Right renal cortex interstitium (tissue), 3 donors: Measurements from ENCODE around the gene WDR18. TPM values are rescaled to one million over a fixed set of nuclear protein-coding genes. Genes with fewer than 3 reads are reported as not detected.

Experiments
- DNase-seq, 3 donors: peaks; one replicate each; pipeline ENCODE4 v3.0.0-alpha.2; 2013; ENCODE audit warnings: low read depth in 3 of 3, low spot score in 2 of 3
- polyA plus RNA-seq, 3 donors: library from polyadenylated mRNA; unstranded; fragments of 120-200 nt; gene quantifications; one replicate each; pipeline ENCODE4 v1.2.1, GENCODE V29; 2013; ENCODE audit not compliant: insufficient read length in 3 of 3

WDR18 gene
- polyA plus RNA-seq, 3 donors, result 31.1 to 34.6 (median 34.3) TPM

DNA sequence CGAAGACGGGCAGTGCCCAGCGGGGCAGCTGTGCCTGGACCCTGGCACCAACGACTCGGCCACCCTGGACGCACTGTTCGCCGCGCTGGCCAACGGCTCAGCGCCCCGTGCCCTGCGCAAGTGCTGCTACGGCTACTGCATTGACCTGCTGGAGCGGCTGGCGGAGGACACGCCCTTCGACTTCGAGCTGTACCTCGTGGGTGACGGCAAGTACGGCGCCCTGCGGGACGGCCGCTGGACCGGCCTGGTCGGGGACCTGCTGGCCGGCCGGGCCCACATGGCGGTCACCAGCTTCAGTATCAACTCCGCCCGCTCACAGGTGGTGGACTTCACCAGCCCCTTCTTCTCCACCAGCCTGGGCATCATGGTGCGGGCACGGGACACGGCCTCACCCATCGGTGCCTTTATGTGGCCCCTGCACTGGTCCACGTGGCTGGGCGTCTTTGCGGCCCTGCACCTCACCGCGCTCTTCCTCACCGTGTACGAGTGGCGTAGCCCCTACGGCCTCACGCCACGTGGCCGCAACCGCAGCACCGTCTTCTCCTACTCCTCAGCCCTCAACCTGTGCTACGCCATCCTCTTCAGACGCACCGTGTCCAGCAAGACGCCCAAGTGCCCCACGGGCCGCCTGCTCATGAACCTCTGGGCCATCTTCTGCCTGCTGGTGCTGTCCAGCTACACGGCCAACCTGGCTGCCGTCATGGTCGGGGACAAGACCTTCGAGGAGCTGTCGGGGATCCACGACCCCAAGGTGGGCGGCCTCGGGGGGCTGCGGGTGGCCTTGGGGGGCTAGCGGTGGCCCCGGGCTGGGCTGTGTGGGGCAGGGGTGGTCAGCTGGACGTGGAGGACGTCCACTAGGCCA lies 20.9 kb downstream of the WDR18 start:
- DNase-seq, result no peak

DNA sequence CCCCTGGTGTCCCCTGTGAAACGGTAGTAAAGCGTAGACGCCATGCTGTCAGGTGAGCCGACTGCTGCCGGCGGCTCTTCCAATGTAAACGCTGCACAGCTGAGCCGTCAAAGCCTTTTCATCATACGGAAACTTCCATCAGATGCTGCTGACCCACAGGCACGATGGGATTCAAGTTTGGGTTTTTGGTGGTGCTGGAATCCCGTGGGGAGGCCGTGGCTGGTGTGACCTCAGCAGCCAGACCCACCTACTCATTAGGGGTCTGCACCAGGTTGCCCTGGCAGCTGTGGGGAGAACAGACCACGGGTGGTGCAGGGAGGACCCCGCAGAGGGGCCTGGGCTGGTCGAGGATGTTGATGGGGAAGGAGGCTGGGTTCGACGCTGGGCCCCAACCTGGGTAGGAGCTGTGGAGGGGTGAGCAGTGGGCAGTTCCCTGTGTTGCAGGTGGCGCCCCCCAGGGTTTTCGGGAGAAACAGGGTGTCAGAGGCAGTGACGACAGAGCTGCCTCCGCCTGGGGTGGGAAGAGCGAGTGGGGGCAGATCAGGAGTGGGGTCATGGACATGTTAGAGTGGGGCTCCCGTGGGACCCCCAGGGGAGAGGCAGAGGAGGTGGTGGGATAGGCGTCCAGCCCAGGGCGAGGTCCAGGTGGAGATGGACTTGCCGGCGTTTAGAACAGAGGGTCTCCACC lies 22.7 kb downstream of the WDR18 start:
- no peak for DNase-seq

DNA sequence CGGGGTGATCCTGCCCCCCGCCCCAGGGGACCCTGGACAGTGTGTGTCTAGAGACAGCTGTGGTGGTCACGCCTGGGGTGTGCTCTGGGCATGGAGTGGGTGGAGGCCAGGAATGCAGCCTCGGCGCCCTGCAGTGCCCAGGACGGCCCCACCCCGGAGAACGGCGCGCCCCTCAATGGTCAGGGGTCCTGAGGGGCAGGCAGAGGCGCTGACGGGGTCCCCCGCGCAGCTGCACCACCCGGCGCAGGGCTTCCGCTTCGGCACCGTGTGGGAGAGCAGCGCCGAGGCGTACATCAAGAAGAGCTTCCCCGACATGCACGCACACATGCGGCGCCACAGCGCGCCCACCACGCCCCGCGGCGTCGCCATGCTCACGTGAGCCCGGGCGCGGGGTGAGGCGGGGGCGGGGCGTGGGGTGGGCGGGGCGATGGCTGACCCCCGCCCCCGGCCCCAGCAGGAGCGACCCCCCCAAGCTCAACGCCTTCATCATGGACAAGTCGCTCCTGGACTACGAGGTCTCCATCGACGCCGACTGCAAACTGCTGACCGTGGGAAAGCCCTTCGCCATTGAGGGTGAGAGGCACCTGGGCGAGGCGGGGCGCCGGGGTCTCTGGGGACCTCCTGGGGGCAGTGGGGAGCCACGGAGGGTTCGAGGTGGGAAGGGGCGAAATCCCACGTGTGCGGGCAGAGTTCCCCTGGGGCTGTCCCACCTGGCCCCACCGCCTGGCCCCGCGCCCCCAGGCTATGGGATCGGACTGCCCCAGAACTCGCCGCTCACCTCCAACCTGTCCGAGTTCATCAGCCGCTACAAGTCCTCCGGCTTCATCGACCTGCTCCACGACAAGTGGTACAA lies 23.5 kb downstream of the WDR18 start:
- no peak for DNase-seq

DNA sequence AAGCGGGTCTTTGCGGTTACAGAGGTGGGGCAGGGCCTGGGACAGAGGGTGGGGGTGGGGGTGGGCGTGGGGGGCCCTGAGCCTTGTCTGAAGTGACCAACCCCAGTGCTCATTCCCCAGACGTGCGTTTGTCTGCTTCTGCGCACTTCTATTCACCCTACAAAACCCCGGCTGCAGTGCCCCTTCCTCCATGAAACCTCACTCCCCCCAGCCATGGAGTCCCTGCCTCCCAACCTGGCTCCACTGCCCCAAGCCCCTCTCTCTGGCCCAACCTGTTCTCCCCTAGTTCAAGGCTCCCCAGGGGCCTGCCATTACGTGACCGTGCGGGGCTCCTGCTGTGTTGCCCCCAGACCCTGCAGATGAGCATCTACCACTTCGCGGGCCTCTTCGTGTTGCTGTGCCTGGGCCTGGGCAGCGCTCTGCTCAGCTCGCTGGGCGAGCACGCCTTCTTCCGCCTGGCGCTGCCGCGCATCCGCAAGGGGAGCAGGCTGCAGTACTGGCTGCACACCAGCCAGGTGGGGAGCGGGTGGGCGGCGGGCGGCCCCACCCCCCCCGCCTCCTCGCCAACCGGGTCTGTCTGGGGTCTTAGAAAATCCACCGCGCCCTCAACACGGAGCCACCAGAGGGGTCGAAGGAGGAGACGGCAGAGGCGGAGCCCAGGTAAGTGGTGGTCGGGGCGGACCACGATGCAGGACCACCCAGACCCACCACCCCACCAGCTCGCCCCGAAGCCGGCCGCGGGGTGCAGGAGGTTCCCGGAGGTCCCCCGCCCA lies 24.3 kb downstream of the WDR18 start:
- DNase-seq, result no peak

DNA sequence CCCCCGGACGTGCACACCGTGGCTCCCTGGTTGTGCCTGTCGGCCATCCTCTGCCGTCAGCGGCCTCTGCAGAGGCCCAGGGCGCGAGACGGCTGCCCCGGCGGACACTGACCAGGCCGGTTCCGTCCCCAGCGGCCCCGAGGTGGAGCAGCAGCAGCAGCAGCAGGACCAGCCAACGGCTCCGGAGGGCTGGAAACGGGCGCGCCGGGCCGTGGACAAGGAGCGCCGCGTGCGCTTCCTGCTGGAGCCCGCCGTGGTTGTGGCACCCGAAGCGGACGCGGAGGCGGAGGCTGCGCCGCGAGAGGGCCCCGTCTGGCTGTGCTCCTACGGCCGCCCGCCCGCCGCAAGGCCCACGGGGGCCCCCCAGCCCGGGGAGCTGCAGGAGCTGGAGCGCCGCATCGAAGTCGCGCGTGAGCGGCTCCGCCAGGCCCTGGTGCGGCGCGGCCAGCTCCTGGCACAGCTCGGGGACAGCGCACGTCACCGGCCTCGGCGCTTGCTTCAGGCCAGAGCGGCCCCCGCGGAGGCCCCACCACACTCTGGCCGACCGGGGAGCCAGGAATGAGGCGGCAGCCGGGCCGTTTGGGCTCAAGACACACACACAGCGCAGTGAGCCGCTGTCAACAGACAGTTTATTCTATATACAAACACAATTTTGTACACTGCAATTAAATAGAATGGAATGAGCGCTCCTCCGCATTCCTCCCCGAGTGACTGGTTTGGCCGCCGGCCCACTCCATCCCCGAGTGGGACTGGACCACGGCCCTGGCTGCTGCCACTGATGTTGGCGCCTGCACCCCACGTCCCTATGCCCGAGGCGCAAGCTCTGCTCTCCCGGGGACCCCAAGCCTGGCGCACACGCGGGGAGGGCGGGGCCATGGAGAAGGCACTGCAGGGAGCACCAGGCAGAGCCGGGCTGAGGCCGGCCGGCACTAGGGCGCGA lies 25.2 kb downstream of the WDR18 start:
- DNase-seq, result no peak

DNA sequence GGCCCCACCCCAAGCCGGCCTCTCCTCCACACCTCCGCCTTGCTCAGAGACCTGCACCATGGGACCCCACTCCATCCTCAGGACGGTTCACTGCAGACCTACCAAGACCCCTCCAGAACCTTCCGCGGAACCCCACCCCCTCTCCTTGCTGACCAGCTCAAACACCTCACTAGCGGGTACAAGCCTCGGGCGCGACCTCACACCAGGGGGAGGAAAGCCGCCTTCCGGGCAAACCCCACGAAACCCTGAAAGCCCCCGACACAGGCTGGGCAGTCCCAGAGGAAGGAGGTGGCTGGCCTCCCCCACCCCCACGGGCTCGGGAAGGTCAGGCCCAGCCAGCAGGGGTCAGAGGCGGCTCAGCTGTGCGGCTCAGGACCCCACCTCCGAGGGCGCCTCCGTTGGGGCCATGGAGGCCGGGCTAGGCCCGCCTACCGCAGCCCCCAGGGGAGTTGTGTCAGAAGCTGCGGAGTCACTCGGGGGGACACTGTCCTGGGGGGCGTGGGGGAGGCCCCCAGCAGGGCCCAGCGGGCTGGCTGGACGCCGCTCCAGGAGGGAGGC lies 25.9 kb downstream of the WDR18 start:
- DNase-seq, result no peak

DNA sequence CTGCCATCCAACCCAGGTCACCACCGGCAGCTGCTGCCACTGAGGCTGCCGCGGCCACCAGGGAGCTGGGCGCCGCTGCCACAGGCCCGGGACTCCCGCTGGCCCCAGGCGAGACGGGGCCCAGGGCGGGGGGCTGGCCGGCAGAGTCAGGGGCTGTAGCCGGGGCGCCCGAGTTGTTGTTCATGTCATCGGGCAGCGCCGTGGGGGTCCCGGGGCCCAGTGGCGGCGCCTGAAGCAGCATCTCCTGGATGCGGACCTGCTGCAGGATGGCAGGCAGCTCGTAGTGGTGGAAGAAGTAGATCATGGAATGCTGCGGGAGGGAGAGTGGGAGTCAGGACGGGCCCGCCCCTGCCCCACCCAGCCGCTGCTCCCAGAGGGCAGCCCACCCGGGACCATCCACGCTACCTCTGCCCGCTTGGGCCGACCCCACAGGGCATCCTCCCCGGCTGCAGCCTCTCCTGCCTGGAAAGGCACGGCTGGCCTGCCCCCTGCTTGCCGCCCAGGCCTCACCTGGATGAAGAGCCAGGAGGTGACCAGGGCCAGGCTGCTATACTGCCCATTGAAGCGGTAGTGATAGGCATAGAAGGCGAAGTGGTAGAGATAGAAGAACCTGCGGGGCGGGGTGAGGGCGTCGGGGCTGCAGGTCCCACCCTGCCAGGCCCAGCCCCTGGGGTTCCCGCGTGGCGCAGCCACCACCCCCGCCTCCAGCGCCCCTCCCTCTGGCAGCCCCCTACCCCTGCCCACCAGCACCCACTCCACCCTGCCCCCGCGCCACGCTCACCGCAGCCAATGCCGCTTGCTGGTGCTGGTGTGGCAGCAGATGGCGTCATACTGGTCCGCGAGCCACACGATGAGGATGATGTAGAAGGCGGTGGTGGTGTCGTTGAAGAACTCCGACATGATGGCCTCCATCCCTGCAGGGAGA lies 26.7 kb downstream of the WDR18 start:
- DNase-seq, result no peak

DNA sequence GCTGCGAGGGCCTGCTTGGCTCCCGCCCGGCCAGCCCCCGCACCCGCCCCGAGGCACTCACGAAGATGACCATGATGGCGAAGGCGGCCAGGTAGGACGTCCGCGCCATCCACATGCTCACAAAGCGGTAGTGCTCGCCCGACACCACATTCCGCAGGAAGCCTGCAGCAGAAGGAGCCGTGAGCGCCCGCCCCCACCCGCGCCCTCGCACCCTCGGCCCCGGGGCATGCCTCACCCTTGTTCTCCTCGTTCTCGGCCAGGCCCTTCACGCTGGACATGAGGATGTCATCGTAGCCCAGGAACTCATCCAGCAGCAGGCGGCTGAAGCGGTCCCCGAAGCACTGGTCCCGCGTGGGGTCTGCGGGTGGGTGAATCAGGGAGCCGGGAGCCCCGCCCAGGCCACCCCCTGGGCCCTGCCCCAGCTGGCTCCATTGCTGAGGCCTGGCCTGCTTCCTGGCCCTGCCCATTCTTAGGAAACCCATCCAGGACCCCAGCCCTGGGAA lies 27.7 kb downstream of the WDR18 start:
- no peak for DNase-seq

DNA sequence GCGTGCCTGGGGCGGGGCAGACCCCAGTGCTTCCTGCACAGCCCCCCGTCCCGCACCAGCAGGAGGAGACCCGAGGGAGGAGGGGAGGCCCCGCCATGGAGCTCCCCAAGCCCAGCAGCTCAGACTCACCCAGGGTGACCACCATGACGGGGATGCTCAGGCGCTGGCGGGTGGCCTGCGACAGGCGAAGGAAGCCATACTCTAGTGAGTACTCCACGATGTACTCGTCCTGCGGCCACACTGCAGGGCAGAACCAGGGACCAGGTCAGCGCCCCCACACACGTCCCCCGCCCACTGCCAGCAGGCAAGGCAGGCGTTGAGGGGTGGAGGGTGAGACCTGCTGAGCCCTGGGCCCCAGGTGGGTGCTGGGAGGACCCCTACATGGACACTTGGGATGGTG lies 28.2 kb downstream of the WDR18 start:
- DNase-seq, result no peak

DNA sequence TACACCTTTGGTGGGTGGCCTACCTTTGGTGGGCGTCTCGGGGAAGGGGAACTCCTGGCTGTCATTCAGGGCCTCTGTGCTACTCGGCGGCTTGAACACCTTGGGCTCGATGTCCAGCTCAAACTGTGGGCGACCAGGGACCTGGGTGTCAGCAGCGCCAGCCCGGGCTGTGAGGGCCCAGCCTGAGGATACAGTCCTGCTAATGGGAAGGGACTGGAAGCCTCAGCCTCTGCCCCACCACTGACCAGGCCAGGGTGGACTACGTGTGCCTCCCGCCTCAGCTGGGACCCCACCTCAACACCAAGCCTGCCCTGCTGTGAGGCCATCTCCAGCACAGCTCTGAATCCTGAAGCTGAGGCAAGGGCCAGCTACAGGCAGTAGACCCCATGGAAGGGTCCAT lies 29.1 kb downstream of the WDR18 start:
- DNase-seq, result no peak

DNA sequence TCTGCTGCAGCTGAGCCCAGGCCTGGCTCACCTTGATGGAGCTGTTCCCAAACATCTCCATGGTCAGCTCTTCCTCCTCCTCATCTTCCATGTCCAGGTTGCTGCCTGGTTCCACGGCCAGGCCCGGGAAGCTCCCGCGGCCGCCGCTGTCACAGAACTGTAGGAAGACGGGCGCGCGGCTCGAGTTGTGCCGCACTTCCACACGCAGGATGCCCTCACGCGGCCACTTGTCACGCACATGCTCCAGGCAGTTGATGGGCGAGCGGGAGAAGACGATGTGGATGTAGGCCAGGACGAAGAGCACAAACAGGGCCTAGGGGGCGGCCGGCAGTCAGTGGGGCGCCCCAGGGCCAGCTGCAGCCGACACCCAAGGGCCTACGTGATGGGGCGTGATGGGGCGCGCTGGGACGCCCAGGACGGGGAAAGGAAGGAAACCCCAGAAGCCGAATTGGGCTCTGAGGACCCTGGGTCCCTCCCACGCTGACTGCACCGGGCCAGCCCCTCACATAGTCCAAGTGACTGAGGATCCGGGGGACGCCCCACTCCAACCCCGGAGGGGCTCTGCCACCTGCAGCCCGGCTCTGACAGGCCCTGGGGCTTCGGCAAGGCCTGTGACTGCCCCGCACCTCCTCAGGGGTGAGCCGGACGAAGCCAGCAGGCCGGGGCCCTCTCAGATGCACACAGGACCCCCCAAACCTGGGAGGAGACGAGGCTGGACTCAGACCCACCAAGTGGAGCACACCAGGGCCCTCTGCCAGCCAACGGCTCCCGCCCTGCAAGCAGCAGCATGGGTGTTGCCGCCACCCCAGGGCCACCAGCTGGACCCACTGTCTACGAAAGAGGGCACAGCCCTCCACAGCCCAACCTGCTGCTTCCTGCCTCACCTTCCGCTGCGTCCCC lies 30.3 kb downstream of the WDR18 start:
- DNase-seq, result no peak

DNA sequence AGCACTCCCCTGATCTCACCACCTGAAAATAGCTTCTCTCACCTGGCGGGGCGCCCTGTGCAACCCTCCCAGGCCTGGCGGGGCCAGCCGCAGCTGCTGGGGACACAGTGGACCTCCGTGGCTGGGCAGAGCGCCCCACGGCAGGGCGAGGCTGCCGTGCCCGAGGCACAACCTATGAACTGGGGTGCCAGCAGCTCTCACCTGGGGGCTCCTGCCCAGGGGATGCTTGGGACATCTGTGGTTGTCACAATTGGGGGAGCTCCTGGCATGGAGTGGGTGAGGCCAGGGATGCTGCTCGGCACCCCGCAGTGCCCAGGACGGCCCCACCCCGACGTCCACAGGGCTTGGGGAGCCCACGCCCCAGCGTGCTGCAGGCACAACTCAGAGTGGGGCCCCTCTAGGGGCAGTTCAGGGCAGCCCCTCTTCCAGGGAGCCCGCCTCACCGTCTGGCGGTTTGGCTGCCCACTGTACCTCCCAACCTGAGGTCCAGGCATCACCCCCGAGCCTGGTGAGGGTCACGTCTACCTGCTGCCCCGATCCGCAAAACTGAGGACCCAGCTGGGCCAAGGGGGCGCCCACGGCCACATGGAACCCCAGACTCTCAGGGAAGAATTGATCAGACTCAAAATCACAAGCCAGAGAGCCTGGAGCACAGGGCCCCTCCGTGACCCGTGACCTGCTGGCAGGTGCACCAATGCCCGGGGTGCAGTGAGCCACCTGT lies 31.1 kb downstream of the WDR18 start:
- DNase-seq, result no peak

DNA sequence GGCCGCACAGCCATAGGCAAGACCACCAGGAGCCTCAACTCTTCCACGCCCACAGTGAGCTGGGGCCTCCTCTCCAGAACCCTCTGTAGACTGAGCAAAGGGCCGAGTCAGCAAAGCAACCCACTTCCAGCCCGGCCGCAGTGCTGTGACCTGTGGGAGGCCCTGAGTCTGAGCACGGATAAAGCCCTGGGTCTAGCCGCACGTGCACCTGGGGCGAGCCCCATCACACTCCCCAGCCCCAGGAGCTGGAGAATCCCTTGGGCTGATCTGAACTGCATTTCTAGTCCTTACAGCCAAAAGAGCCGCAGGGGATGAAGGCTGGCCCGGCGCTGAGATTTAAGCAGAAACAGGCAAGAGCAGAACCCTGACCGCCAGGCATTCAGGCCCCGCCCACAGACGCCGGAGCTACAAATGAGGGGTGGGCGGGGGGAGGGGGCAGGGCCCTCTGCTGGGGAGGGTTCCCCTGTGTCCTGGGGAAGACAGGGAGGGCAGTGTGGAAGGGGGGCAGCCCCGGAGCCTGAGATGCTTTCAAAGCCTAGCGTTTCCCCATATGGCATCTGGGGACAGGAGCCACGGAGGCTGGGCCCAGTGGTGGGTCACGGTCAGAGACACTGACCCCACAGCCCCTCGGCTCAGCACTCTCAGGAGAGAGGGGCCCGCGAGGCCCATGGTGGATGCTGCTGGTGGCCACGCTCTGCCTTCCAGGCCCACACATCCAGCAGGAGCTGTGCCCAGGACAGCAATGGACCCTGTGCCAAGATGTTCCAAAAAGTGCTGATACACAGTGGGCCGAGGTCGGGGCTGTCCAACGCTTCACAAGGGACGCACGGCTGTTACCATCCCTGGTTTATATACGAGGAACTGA lies 31.9 kb downstream of the WDR18 start:
- no peak for DNase-seq

DNA sequence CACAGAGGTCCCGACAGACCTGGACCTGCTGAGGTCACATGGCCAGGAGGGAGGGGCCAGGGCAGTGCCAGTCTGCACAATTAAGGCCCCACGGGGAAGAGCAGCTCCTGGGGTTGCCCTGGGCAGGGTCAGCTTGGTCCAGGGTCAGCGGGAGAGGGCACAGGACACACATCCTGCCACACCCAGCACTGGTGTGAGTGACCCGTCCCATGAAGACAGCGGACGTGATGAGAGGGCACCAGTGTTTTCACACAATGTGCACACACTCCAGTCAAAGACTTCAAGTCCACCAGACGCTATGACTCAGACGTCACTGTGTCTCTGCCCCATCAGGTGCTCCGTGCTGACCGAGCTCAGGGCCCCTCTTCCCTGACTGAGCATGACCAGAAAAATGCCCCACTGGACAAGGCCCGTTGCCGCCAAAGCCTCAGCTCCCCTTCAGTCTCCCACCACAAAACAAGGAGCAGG lies 32.5 kb downstream of the WDR18 start:
- DNase-seq, result no peak
